PC-3 (cell line): ENCODE measurements around the gene ST8SIA5. TPM values are rescaled to one million over a fixed set of nuclear protein-coding genes. Genes with fewer than 3 reads are reported as not detected.

Experiments used
- ATAC-seq: fragments of 200-7000 bp; cut with Tn5 transposase; 2 replicates; pipeline ENCODE4 v1.9.1; 2020; ENCODE audit warnings: mild to moderate bottlenecking, moderate library complexity
- BruUV-seq: library from RNA; stranded (reverse); fragments of 400-500 nt; replicated peaks from 2 replicates; lab custom pipeline; 2021; lab: Mats Ljungman, UMichigan
- CTCF ChIA-PET: fragments of 300-600 bp; sonication (Branson Sonifier 250); formaldehyde crosslinking; loops from one replicate; lab custom pipeline; 2022; ENCODE audit warnings: antibody characterized with exemption; lab: Charles Lee
- POLR2A ChIA-PET: fragments of 300-600 bp; sonication (Branson Sonifier 250); formaldehyde crosslinking; loops from one replicate; lab custom pipeline; 2022; ENCODE audit warnings: antibody characterized with exemption; ENCODE audit not compliant: unreplicated experiment; lab: Charles Lee
- DNase-seq: peaks from one replicate; pipeline ENCODE4 v3.0.0-alpha.2; 2015
- H2AFZ ChIP-seq: fragments of 300-600 bp; sonication (generic); 2 replicates; pipeline ENCODE4 v1.6.0; 2016; ENCODE audit warnings: antibody characterized with exemption, low read length
- H3F3A ChIP-seq: fragments of 300-600 bp; sonication (generic); one replicate; pipeline ENCODE4 v1.6.0; 2017; ENCODE audit warnings: antibody characterized with exemption, low read length, control low read depth, mild to moderate bottlenecking; ENCODE audit not compliant: unreplicated experiment
- H3K27ac ChIP-seq: fragments of 300-600 bp; sonication (generic); 2 replicates; pipeline ENCODE4 v1.5.1; 2016; ENCODE audit warnings: mild to moderate bottlenecking, low read length
- H3K27me3 ChIP-seq: fragments of 300-600 bp; sonication (generic); 2 replicates; pipeline ENCODE4 v1.6.1; 2016; ENCODE audit warnings: low read length, mixed read lengths
- H3K36me3 ChIP-seq: fragments of 300-600 bp; sonication (generic); 2 replicates; pipeline ENCODE4 v1.6.1; 2016; ENCODE audit warnings: low read depth, mixed run types, low read length, mixed read lengths
- H3K4me1 ChIP-seq: fragments of 300-600 bp; sonication (generic); 2 replicates; pipeline ENCODE4 v1.5.1; 2016; ENCODE audit warnings: low read length; ENCODE audit not compliant: insufficient read depth
- H3K4me2 ChIP-seq: fragments of 300-600 bp; sonication (generic); 2 replicates; pipeline ENCODE4 v1.6.0; 2016; ENCODE audit warnings: low read length
- H3K4me3 ChIP-seq: fragments of 300-600 bp; sonication (generic); 2 replicates; pipeline ENCODE4 v1.5.1; 2016; ENCODE audit warnings: mild to moderate bottlenecking, low read length, mixed read lengths
- H3K79me2 ChIP-seq: fragments of 300-600 bp; sonication (generic); 2 replicates; pipeline ENCODE4 v1.6.1; 2017; ENCODE audit warnings: low read length, mixed read lengths
- H3K9ac ChIP-seq: fragments of 300-600 bp; sonication (generic); 2 replicates; pipeline ENCODE4 v1.6.0; 2016; ENCODE audit warnings: mild to moderate bottlenecking, low read length
- H3K9me2 ChIP-seq: fragments of 300-600 bp; sonication (generic); replicated peaks from 2 replicates; pipeline ENCODE4 v1.6.1; 2016; ENCODE audit warnings: mixed run types, low read length, mixed read lengths
- H3K9me3 ChIP-seq: fragments of 300-600 bp; sonication (generic); 2 replicates; pipeline ENCODE4 v1.6.1; 2016; ENCODE audit warnings: low read length, mixed read lengths
- H4K20me1 ChIP-seq: fragments of 300-600 bp; sonication (generic); 2 replicates; pipeline ENCODE4 v1.6.1; 2016; ENCODE audit warnings: low read length, mixed read lengths
- EZH2 ChIP-seq: fragments of 300-600 bp; sonication (generic); IDR thresholded peaks from one replicate; pipeline ENCODE4 v1.6.1; 2017; ENCODE audit warnings: antibody characterized with exemption, mild to moderate bottlenecking, low read length; ENCODE audit not compliant: unreplicated experiment
- EZH2phosphoT487 ChIP-seq: fragments of 300-600 bp; sonication (generic); IDR thresholded peaks from 2 replicates; pipeline ENCODE4 v1.6.1; 2018; ENCODE audit warnings: mild to moderate bottlenecking, antibody characterized with exemption, low read length, borderline replicate concordance
- intact Hi-C: fragments of 100-400 bp; cut with micrococcal nuclease; formaldehyde crosslinking; loops from 2 replicates; pipeline ENCODE4 v1.9.0; 2023
- total RNA-seq: library from RNA; depleted of rRNA; stranded (reverse); fragments of >200 nt; gene quantifications from 2 replicates; pipeline ENCODE4 v1.2.3, GENCODE V29; 2014
- TF ChIP-seq, protein P1 (sequence below): fragments of 300-600 bp; sonication (generic); conservative IDR thresholded peaks from 2 replicates; pipeline ENCODE4 v1.5.1; 2017; ENCODE audit warnings: antibody characterized with exemption, low read depth, mild to moderate bottlenecking, low read length

ST8SIA5 gene
- total RNA-seq, 1 experiment from 2014 or later = 0.04 TPM

DNA sequence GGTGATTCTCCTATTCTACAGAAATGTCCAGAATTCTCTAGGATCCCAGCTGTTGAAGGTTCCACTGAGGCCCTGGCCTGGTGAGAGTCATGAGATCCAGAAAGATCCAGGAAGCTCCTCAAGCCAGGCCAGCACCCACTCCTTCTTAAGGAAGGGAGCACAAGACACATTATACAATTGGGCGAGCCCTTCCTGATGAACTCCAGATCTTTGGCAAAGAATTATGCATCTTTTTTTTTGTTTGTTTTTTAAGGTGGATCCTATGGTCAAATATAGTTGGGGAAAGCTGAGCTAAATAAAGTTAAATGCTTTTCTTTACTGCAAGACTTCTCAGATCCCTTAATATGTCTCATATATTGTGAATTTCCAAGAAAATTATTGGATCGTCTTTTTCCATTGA, 62.9 kb downstream of the ST8SIA5 start:
- ATAC-seq (no peak), DNase-seq (no peak)
- Histone ChIP-seq H3F3A (no peaks in the 10 kb centered on the region), H3K36me3 (no peaks in the 10 kb centered on the region), H3K9ac (no peak overlapping the region), H3K79me2 (no peaks in the 10 kb centered on the region), H4K20me1 (no peaks in the 10 kb centered on the region), H3K4me1 (no peaks in the 10 kb centered on the region), H3K9me2 (no peaks in the 10 kb centered on the region), H3K4me3 (no peak overlapping the region), H2AFZ (no peak overlapping the region), H3K9me3 (no peaks in the 10 kb centered on the region), H3K27ac (no peak overlapping the region), H3K27me3 (no peaks in the 10 kb centered on the region), H3K4me2 (no peak overlapping the region)
- intact Hi-C loops = no loop called here
- TF ChIP-seq EZH2 (no peak), EZH2phosphoT487 (no peak)
- TF ChIP-seq, protein P1, sequence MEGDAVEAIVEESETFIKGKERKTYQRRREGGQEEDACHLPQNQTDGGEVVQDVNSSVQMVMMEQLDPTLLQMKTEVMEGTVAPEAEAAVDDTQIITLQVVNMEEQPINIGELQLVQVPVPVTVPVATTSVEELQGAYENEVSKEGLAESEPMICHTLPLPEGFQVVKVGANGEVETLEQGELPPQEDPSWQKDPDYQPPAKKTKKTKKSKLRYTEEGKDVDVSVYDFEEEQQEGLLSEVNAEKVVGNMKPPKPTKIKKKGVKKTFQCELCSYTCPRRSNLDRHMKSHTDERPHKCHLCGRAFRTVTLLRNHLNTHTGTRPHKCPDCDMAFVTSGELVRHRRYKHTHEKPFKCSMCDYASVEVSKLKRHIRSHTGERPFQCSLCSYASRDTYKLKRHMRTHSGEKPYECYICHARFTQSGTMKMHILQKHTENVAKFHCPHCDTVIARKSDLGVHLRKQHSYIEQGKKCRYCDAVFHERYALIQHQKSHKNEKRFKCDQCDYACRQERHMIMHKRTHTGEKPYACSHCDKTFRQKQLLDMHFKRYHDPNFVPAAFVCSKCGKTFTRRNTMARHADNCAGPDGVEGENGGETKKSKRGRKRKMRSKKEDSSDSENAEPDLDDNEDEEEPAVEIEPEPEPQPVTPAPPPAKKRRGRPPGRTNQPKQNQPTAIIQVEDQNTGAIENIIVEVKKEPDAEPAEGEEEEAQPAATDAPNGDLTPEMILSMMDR = no peak
- ChIA-PET CTCF (no interaction called here), POLR2A (no interaction called here)
- BruUV-seq = no TSS peak

DNA sequence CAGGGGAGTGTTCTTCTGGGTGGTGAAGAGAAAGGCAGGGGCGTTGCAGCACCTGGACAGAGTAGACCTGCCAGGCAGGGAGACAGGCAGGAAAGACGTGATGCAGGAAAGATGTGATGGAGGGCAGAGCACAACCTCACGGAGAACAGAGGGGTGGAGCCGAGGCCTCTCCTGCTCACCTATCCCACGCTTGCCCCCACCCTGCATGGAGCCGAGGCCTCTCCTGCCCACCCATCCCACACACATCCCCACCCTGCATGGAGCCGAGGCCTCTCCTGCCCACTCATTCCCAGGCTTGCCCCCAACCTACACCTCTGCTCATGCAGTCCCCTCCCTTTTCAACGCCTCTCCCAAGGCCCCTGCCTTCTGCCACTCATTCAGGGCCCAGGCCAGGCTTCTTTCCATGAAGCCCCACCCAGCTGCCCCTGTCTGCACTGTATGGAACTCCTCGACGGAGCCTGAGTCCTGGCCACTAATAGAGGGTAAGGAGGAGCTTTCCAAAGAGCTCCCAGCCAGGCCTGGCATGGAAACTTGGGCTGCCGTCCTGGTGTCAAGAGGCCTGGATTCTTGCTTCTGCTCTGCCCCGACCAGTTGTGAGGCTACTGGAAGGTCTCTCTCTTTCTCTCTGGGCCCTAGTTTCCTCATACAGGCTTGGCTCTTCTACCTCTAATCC, 67.9 kb downstream of the ST8SIA5 start:
- ATAC-seq = no peak
- Histone ChIP-seq H2AFZ (no peak overlapping the region), H3F3A (no peaks in the 10 kb centered on the region), H3K4me3 (no peak overlapping the region), H3K9me2 (no peaks in the 10 kb centered on the region), H3K9me3 (no peaks in the 10 kb centered on the region), H3K4me1 (no peaks in the 10 kb centered on the region), H3K27me3 (no peaks in the 10 kb centered on the region), H3K36me3 (no peaks in the 10 kb centered on the region), H3K4me2 (no peak overlapping the region), H3K27ac (no peak overlapping the region), H4K20me1 (no peaks in the 10 kb centered on the region), H3K79me2 (no peaks in the 10 kb centered on the region), H3K9ac (no peak overlapping the region)
- intact Hi-C loops = no loop called here
- ChIA-PET POLR2A (no interaction called here), CTCF (no interaction called here)
- no TSS peak for BruUV-seq
- TF ChIP-seq EZH2 (no peak), EZH2phosphoT487 (no peak)
- TF ChIP-seq, protein P1 = no peak
- DNase-seq = no peak

DNA sequence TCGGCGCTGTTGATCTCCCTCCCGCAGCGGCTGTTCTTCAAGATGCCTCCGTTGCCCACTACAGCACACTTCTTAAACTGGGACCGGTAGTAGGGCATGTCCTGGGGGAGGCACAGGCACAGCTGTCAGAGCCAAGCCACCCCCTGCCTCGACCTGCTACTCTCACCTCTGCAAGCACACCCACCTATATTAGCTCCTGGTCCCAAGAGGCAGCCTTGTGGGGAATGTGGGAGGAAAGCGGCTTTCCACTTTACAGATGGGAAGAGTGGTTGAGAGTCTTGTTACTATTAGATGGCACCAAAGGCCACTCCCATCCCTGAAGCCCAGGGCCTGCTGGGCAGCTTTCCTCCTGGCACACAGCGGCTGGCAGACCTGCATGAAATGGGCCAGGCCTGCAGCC, 70.7 kb downstream of the ST8SIA5 start:
- TF ChIP-seq EZH2 (no peak), EZH2phosphoT487 (no peak)
- TF ChIP-seq, protein P1 = no peak
- CTCF ChIA-PET = no interaction called here
- BruUV-seq = no TSS peak

More for the DNA sequence above, 70.7 kb downstream of the ST8SIA5 start:
- Histone ChIP-seq H3K27ac (no peak overlapping the region), H2AFZ (no peak overlapping the region), H3K9me2 (no peaks in the 10 kb centered on the region), H3K4me1 (no peaks in the 10 kb centered on the region), H3K79me2 (no peaks in the 10 kb centered on the region), H3K4me3 (no peak overlapping the region), H4K20me1 (no peaks in the 10 kb centered on the region), H3K9me3 (no peaks in the 10 kb centered on the region), H3F3A (no peaks in the 10 kb centered on the region), H3K36me3 (no peaks in the 10 kb centered on the region), H3K9ac (no peak overlapping the region), H3K4me2 (no peak overlapping the region), H3K27me3 (no peaks in the 10 kb centered on the region)
- POLR2A ChIA-PET = no interaction called here
- DNase-seq = no peak
- no peak for ATAC-seq
- intact Hi-C loops = no loop called here
